ENCODE data around the gene PROC. TPM values are rescaled to one million over a fixed set of nuclear protein-coding genes. Genes with fewer than 3 reads are reported as not detected.

Gene PROC
- total RNA-seq, 2 experiments from 2014 or later, result 0.28 TPM; not detected in 1

DNA sequence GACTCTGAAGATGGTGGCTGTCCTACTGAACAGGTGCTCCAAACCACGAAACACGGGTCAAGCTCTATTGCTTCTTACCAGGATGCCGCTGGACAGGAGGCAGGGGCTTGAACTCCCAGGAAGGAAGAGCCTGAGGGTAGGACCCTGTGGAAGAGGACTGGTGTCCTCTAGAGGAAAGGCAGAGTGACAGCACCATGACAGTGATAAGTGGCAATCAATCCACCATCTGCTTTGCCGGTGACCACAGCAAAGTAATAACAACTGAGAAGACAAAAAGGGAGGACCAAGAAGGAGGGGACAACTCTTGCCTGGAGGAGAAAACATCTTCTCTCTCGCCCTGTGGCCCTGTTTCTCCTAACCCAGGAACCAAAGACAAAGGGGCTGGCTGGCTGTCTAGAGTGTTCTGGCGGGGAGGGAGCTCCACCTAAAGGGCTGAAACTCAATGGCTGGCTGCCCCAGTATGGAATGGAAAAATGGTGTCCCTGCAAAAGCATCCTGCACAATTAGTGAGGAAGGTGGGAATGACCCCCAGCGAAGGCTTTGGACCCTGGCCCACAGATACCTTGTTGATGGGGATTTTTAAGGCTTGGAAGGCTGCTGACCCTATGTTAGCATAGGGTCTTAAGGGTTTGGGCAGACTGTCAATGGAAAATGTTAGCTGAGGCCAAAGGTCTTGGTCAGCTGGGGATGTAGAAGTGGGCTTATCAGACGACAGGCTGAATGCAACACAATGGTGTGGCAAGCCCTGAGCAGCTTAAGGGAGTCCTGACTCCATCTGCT, 35.4 kb downstream of the PROC start:
- TF ChIP-seq, protein P1, sequence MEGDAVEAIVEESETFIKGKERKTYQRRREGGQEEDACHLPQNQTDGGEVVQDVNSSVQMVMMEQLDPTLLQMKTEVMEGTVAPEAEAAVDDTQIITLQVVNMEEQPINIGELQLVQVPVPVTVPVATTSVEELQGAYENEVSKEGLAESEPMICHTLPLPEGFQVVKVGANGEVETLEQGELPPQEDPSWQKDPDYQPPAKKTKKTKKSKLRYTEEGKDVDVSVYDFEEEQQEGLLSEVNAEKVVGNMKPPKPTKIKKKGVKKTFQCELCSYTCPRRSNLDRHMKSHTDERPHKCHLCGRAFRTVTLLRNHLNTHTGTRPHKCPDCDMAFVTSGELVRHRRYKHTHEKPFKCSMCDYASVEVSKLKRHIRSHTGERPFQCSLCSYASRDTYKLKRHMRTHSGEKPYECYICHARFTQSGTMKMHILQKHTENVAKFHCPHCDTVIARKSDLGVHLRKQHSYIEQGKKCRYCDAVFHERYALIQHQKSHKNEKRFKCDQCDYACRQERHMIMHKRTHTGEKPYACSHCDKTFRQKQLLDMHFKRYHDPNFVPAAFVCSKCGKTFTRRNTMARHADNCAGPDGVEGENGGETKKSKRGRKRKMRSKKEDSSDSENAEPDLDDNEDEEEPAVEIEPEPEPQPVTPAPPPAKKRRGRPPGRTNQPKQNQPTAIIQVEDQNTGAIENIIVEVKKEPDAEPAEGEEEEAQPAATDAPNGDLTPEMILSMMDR (IDR thresholded peaks at IDR 0.05), result no peak
- POLR2A ChIA-PET, result no interaction called here
- Mint-ChIP-seq H3K27ac (no peak overlapping the region), H3K27me3 (no peaks in the 10 kb centered on the region), H3K4me3 (no peak overlapping the region), H3K9me3 (peaks cover 2% of the 10 kb centered on the region), H3K36me3 (ENCODE audit: low read depth) (peaks cover 36% of the 10 kb centered on the region), H3K4me1 (ENCODE audit: low read depth) (peaks cover 12% of the 10 kb centered on the region)
- peaks cover 4% of the 10 kb centered on the region for H3K36me3 ChIP-seq (ENCODE audit: insufficient read depth, low read length)
- H3K27me3 ChIP-seq (ENCODE audit: control insufficient read depth in 1 of 2, insufficient read depth in 2 of 2, low read length in 2 of 2), result no peaks in the 10 kb centered on the region
- no peak overlapping the region for H3K27ac ChIP-seq (ENCODE audit: low read depth in 1 of 2, low read length in 2 of 2)
- ATAC-seq (ENCODE audit: poor library complexity), result no peak
- no peak overlapping the region for H3K4me3 ChIP-seq (ENCODE audit: low read length)
- peaks cover 8% of the 10 kb centered on the region for H3K4me1 ChIP-seq (ENCODE audit: insufficient read depth, low read length)
- no peaks in the 10 kb centered on the region for H3K9me3 ChIP-seq (ENCODE audit: control insufficient read depth in 1 of 2, insufficient read depth in 1 of 2, low read length in 2 of 2)
- intact Hi-C loops (cut with DNase I, micrococcal nuclease), result no loop called here
- CTCF ChIA-PET, result no interaction called here
- no peak for DNase-seq

DNA sequence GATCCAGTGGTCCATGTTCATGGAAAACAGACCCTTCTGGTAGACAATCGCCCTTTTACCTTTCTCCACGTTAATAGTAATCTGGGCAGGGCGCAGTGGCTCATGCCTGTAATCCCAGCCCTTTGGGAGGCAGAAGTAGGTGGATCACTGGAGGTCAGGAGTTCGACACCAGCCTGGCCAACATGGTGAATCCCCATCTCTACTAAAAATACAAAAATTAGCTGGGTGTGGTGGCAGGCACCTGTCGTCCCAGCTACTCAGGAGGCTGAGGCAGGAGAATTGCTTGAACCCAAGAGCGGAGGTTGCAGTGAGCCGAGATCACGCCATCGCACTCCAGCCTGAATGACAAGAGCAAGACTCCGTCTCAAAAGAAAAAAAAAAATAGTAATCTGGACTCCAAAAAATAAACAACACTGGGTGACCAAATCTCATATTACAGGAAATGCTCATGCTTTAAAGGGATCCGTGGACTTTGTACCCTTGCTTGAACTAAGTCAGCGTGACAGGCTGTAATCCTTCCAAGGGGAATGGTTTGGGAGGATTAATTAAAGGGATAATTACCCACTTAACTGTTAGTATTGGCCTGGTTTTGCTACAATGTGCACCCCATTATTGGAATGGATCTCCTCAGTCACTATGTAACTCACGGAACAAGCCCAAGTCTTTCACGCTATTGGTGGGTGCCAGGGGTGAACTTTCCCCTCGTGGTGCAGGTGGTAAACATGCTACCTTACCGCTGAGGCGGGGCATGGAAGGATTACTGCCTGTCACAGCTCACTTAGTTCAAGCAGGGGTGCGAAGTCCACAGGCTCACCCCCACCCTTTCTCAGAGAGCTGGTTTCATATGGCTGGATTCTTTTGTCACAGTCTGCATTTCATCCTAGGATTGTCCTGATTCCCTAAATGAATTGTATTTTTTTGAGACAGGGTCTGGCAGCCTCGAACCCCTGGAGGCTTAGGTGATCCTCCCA, 36.7 kb downstream of the PROC start:
- H3K36me3 Mint-ChIP-seq (ENCODE audit: low read depth), result peaks cover 36% of the 10 kb centered on the region
- H3K9me3 Mint-ChIP-seq, result no peaks in the 10 kb centered on the region
- TF ChIP-seq, protein P1 (IDR thresholded peaks at IDR 0.05), result no peak
- H3K4me1 Mint-ChIP-seq (ENCODE audit: low read depth), result peaks cover 12% of the 10 kb centered on the region
- ChIA-PET POLR2A (no interaction called here), CTCF (no interaction called here)
- no peak overlapping the region for H3K27ac Mint-ChIP-seq
- no peak for ATAC-seq (ENCODE audit: poor library complexity)
- Histone ChIP-seq H3K4me1 (ENCODE audit: insufficient read depth, low read length) (peaks cover 8% of the 10 kb centered on the region), H3K27me3 (ENCODE audit: control insufficient read depth in 1 of 2, insufficient read depth in 2 of 2, low read length in 2 of 2) (no peaks in the 10 kb centered on the region), H3K27ac (ENCODE audit: low read depth in 1 of 2, low read length in 2 of 2) (no peak overlapping the region), H3K4me3 (ENCODE audit: low read length) (no peak overlapping the region), H3K36me3 (ENCODE audit: insufficient read depth, low read length) (peaks cover 4% of the 10 kb centered on the region), H3K9me3 (ENCODE audit: control insufficient read depth in 1 of 2, insufficient read depth in 1 of 2, low read length in 2 of 2) (no peaks in the 10 kb centered on the region)
- H3K27me3 Mint-ChIP-seq, result no peaks in the 10 kb centered on the region
- no peak overlapping the region for H3K4me3 Mint-ChIP-seq
- intact Hi-C loops (cut with DNase I, micrococcal nuclease), result no loop called here
- DNase-seq, result no peak

DNA sequence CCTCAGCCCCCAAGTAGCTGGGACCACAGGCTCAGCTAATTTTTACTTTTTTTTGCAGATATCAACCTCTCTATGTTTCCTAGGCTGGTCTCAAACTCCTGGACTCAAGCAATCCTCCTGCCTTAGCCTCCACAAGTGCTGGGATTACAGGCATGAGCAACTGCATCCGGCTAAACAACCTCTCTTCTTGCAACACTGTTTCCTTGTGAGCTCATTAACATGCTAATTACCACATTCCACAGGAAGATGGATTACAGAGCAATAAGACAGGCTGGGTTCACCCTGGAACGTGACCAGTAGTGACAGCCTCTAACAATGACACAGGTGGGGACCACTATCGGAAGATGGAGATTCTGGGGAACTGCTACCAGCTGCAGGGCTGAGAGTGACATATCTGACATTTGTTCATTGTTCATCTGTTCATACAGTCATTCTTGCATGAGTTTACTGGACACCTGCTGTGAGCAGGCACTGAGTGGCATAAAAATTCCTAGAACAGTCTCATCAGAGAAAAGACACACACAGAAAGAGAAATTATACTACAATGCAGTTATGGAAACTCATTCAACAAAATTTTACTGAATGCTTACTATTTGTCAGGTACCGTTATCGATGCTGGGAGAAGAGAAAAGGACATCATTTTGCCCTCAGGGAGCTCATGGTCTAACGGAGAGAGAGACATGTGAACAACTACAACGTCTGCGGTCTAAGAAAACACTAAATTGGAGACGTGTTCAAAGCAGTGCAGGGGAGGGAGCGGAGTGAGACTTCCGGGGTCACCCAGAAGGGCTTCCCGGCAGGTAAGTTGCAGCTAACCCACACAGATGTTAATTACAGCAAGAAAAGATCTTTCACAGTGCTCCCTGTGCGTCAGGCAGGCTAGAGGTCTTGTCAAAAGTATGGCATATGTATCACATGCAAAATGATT, 37.6 kb downstream of the PROC start:
- CTCF ChIA-PET, result no interaction called here
- intact Hi-C loops (cut with DNase I, micrococcal nuclease), result no loop called here
- Mint-ChIP-seq H3K36me3 (ENCODE audit: low read depth) (peaks cover 29% of the 10 kb centered on the region), H3K4me3 (no peak overlapping the region), H3K9me3 (no peaks in the 10 kb centered on the region), H3K4me1 (ENCODE audit: low read depth) (peaks cover 12% of the 10 kb centered on the region), H3K27ac (no peak overlapping the region), H3K27me3 (no peaks in the 10 kb centered on the region)
- no peaks in the 10 kb centered on the region for H3K9me3 ChIP-seq (ENCODE audit: control insufficient read depth in 1 of 2, insufficient read depth in 1 of 2, low read length in 2 of 2)
- POLR2A ChIA-PET, result no interaction called here
- TF ChIP-seq, protein P1 (IDR thresholded peaks at IDR 0.05), result no peak
- DNase-seq (peak in 4 of 14 experiments; percentile 6 to 48 (median 26)), ATAC-seq (ENCODE audit: poor library complexity) (peak; percentile 63)
- H3K36me3 ChIP-seq (ENCODE audit: insufficient read depth, low read length), result peaks cover 4% of the 10 kb centered on the region
- H3K27ac ChIP-seq (ENCODE audit: low read depth in 1 of 2, low read length in 2 of 2), result no peak overlapping the region
- H3K4me3 ChIP-seq (ENCODE audit: low read length), result no peak overlapping the region
- H3K27me3 ChIP-seq (ENCODE audit: control insufficient read depth in 1 of 2, insufficient read depth in 2 of 2, low read length in 2 of 2), result no peaks in the 10 kb centered on the region
- H3K4me1 ChIP-seq (ENCODE audit: insufficient read depth, low read length), result peaks cover 8% of the 10 kb centered on the region
